ENCODE measurements around the gene SLC25A10. TPM values are rescaled to one million over a fixed set of nuclear protein-coding genes. Genes with fewer than 3 reads are reported as not detected.

The SLC25A10 gene
- total and polyA plus RNA-seq, 2 donors (not counting 3 experiments of a cell fraction or from before 2014, with no cell fraction given): 16.7 to 17.2 TPM

DNA sequence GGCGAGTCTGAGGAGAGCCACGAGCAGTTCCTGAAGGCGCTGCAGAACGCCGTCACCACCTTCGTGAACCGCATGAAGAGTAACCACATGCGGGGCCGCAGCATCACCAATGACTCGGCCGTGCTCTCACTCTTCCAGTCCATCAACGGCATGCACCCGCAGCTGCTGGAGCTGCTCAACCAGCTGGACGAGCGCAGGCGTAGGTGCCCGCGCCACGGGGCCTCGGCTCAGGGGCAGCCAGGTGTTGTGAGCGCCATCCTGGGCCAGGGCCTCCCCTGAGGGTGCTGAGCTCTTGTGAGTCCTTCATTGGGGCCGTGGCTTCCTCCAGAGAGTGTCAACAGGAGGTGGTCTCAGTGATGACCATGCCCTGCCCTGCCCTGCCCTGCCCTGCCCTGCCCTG is 16.3 kb upstream of the SLC25A10 start:
- H3K27me3 ChIP-seq (ENCODE audit: control insufficient read depth in 2 of 2, insufficient read depth in 2 of 2, low read length in 2 of 2): no peaks in the 10 kb centered on the region
- H3K9me1 ChIP-seq (replicated peaks; ENCODE audit: control insufficient read depth, extremely low read depth, insufficient read depth, low read length): no peaks in the 10 kb centered on the region
- H3K27ac ChIP-seq (ENCODE audit: insufficient read depth, low read depth, low read length): no peak overlapping the region
- CTCF ChIA-PET: no interaction called here
- no peak overlapping the region for H3K4me3 ChIP-seq (replicated peaks in 1 of 3; ENCODE audit: insufficient read depth in 1 of 3, low read depth in 1 of 3, low read length in 3 of 3)
- no peak for DNase-seq (ENCODE audit: low read depth, low spot score)
- peaks cover 27% of the 10 kb centered on the region for H3K79me2 ChIP-seq (ENCODE audit: control insufficient read depth, insufficient read depth, low read length)
- no peak overlapping the region for H2AFZ ChIP-seq (ENCODE audit: low read depth, low read length)
- TF ChIP-seq FOS (IDR thresholded peaks at IDR 0.05; ENCODE audit: borderline replicate concordance, insufficient read depth, low read length) (no peak), POLR2A (IDR thresholded peaks at IDR 0.05; ENCODE audit: low read depth, low read length) (no peak), MYC (IDR thresholded peaks at IDR 0.05; ENCODE audit: low read depth, low read length) (no peak), EZH2 (IDR thresholded peaks at IDR 0.05; ENCODE audit: borderline replicate concordance, low read depth, low read length, severe bottlenecking) (no peak), JUN (IDR thresholded peaks at IDR 0.05; ENCODE audit: borderline replicate concordance, insufficient read depth, insufficient read length, low read depth) (no peak), GATA2 (IDR thresholded peaks at IDR 0.05; ENCODE audit: insufficient read depth, insufficient read length, low read depth, low read length) (no peak), POLR2AphosphoS5 (IDR thresholded peaks at IDR 0.05; ENCODE audit: insufficient read depth, low read depth, low read length) (no peak)
- TF ChIP-seq, protein P1, sequence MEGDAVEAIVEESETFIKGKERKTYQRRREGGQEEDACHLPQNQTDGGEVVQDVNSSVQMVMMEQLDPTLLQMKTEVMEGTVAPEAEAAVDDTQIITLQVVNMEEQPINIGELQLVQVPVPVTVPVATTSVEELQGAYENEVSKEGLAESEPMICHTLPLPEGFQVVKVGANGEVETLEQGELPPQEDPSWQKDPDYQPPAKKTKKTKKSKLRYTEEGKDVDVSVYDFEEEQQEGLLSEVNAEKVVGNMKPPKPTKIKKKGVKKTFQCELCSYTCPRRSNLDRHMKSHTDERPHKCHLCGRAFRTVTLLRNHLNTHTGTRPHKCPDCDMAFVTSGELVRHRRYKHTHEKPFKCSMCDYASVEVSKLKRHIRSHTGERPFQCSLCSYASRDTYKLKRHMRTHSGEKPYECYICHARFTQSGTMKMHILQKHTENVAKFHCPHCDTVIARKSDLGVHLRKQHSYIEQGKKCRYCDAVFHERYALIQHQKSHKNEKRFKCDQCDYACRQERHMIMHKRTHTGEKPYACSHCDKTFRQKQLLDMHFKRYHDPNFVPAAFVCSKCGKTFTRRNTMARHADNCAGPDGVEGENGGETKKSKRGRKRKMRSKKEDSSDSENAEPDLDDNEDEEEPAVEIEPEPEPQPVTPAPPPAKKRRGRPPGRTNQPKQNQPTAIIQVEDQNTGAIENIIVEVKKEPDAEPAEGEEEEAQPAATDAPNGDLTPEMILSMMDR (IDR thresholded peaks at IDR 0.05; ENCODE audit: extremely low read depth in 1 of 2, insufficient read depth in 1 of 2, low read depth in 1 of 2, low read length in 2 of 2): no peak
- TF ChIP-seq, protein P2, sequence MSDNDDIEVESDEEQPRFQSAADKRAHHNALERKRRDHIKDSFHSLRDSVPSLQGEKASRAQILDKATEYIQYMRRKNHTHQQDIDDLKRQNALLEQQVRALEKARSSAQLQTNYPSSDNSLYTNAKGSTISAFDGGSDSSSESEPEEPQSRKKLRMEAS (IDR thresholded peaks at IDR 0.05; ENCODE audit: insufficient read depth, insufficient read length): no peak
- no peak overlapping the region for H3K4me2 ChIP-seq (ENCODE audit: insufficient read depth, low read length)
- intact Hi-C loops (cut with micrococcal nuclease): no loop called here
- H3K9me3 ChIP-seq (replicated peaks; ENCODE audit: control insufficient read depth, insufficient read depth, low read length): no peaks in the 10 kb centered on the region
- H3K36me3 ChIP-seq (ENCODE audit: control insufficient read depth in 2 of 2, extremely low read depth in 1 of 2, insufficient read depth in 2 of 2, low read length in 2 of 2): peaks cover 21 to 71% of the 10 kb centered on the region in 2 experiments
- H4K20me1 ChIP-seq (replicated peaks; ENCODE audit: control insufficient read depth, extremely low read depth, insufficient read depth, low read length): no peaks in the 10 kb centered on the region
- dilution Hi-C loops (cut with MboI; ENCODE audit: extremely low pct_ligation_motif_present, low sequenced_read_pairs): no loop called here
- no peak overlapping the region for H3K9ac ChIP-seq (replicated peaks; ENCODE audit: extremely low read depth, insufficient read depth, low read length)
- no peak for FAIRE-seq
- no peaks in the 10 kb centered on the region for H3K4me1 ChIP-seq (ENCODE audit: control insufficient read depth, extremely low read depth, insufficient read depth, low read length)
- BruUV-seq (replicated peaks): no TSS peak
- POLR2A ChIA-PET: no interaction called here
